ENCODE results near the gene PDCD2L. TPM values are rescaled to one million over a fixed set of nuclear protein-coding genes. Genes with fewer than 3 reads are reported as not detected.
A peak's percentile ranks its signal among the peaks of the same experiment; 100 is the strongest.

The PDCD2L gene
- total and polyA plus RNA-seq, 7 donors: 12.3 to 30.2 (median 20.0) TPM

GRCh38 chr19:34380639-34381241 lies 23.5 kb upstream of the PDCD2L start:
- 70 to 91% (median 76%) methylated on average over 5 of the region's 5 CpGs for WGBS, 3 donors
- Histone ChIP-seq H3K9me3 (no peaks in the 10 kb centered on the region), H3K4me3 (no peak overlapping the region), H3K36me3 (ENCODE audit: insufficient read depth in 1 of 2, low read depth in 1 of 2) (peaks cover 29 to 98% of the 10 kb centered on the region in 2 donors), H3K27ac (peak overlapping the region; percentile 61), H3K4me1 (peaks cover 16% of the 10 kb centered on the region), H3K27me3 (ENCODE audit: insufficient read depth in 3 of 3, low read length in 2 of 3) (no peaks in the 10 kb centered on the region)
- ATAC-seq (peak in 1 of 4 donors; percentile 4), DNase-seq (no peak)
- TF ChIP-seq, protein P1, sequence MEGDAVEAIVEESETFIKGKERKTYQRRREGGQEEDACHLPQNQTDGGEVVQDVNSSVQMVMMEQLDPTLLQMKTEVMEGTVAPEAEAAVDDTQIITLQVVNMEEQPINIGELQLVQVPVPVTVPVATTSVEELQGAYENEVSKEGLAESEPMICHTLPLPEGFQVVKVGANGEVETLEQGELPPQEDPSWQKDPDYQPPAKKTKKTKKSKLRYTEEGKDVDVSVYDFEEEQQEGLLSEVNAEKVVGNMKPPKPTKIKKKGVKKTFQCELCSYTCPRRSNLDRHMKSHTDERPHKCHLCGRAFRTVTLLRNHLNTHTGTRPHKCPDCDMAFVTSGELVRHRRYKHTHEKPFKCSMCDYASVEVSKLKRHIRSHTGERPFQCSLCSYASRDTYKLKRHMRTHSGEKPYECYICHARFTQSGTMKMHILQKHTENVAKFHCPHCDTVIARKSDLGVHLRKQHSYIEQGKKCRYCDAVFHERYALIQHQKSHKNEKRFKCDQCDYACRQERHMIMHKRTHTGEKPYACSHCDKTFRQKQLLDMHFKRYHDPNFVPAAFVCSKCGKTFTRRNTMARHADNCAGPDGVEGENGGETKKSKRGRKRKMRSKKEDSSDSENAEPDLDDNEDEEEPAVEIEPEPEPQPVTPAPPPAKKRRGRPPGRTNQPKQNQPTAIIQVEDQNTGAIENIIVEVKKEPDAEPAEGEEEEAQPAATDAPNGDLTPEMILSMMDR (IDR thresholded peaks at IDR 0.05): no peak
- intact Hi-C loops (cut with DNase I): no loop called here

GRCh38 chr19:34381399-34382251 lies 22.6 kb upstream of the PDCD2L start:
- H3K36me3 ChIP-seq (ENCODE audit: insufficient read depth in 1 of 2, low read depth in 1 of 2): peaks cover 30 to 98% of the 10 kb centered on the region in 2 donors
- 45 to 72% (median 48%) methylated on average over 14 of the region's 14 CpGs for WGBS, 3 donors
- peaks cover 16% of the 10 kb centered on the region for H3K4me1 ChIP-seq
- no peak overlapping the region for H3K4me3 ChIP-seq
- DNase-seq: peak; percentile 33 to 84
- H3K27me3 ChIP-seq (ENCODE audit: insufficient read depth in 3 of 3, low read length in 2 of 3): no peaks in the 10 kb centered on the region
- TF ChIP-seq, protein P1 (IDR thresholded peaks at IDR 0.05): no peak
- ATAC-seq: peak; percentile 62 to 92 (median 92)
- H3K9me3 ChIP-seq: no peaks in the 10 kb centered on the region
- intact Hi-C loops (cut with DNase I): no loop called here
- peak overlapping the region; percentile 61 for H3K27ac ChIP-seq

DNA sequence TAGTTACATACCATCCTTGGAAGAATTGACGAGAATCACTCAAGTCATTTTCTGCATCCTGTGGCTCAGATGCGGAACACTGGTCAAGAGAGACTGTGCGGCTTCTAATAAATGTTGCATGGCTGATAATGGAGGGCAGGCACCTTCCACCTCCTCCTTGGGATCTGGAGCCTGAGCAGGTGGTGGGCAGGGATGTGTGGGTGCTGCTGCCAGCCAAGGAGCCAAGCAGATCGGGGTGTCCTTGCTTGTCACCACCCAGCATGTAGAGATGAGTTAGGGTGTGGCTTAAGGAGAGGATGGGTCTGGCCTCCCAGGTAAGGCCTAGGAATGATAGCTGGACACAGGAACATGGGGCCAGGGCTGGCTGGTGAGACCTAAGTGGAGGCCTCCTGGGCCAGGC lies 21.7 kb upstream of the PDCD2L start:
- no peak for ATAC-seq

GRCh38 chr19:34383599-34383998 lies 20.6 kb upstream of the PDCD2L start:
- Histone ChIP-seq H3K36me3 (ENCODE audit: insufficient read depth in 1 of 2, low read depth in 1 of 2) (peaks cover 28 to 100% of the 10 kb centered on the region in 2 donors), H3K27me3 (ENCODE audit: insufficient read depth in 3 of 3, low read length in 2 of 3) (no peaks in the 10 kb centered on the region), H3K27ac (no peak overlapping the region), H3K4me1 (peaks cover 16% of the 10 kb centered on the region), H3K4me3 (no peak overlapping the region), H3K9me3 (no peaks in the 10 kb centered on the region)
- ATAC-seq: no peak
- 95 to 97% (median 96%) methylated on average over 5 of the region's 5 CpGs for WGBS, 3 donors
- DNase-seq: no peak
- intact Hi-C loops (cut with DNase I): no loop called here
- TF ChIP-seq, protein P1 (IDR thresholded peaks at IDR 0.05): no peak

More for the DNA sequence above, 21.7 kb upstream of the PDCD2L start:
- 81 to 97% (median 86%) methylated on average over 4 of the region's 4 CpGs for whole genome bisulfite sequencing, 3 donors
- peaks cover 16% of the 10 kb centered on the region for H3K4me1 ChIP-seq
- H3K4me3 ChIP-seq: no peak overlapping the region
- TF ChIP-seq, protein P1 (IDR thresholded peaks at IDR 0.05): no peak
- DNase-seq: no peak
- peaks cover 33 to 100% of the 10 kb centered on the region in 2 donors for H3K36me3 ChIP-seq (ENCODE audit: insufficient read depth in 1 of 2, low read depth in 1 of 2)
- peak overlapping the region; percentile 55 for H3K27ac ChIP-seq
- no peaks in the 10 kb centered on the region for H3K27me3 ChIP-seq (ENCODE audit: insufficient read depth in 3 of 3, low read length in 2 of 3)
- no peaks in the 10 kb centered on the region for H3K9me3 ChIP-seq
- intact Hi-C loops (cut with DNase I): no loop called here

All from psoas muscle (tissue), 8 donors.